B cell (primary cell): ENCODE measurements around the gene EFR3B.

Source experiments
- CTCF ChIP-seq: fragments of 200-600 bp; IDR thresholded peaks from one replicate; pipeline ENCODE4 v1.8.0; 2022; ENCODE audit warnings: antibody characterized with exemption, mild to moderate bottlenecking
- EZH2 ChIP-seq: IDR thresholded peaks from 2 replicates; pipeline ENCODE4 v1.6.1; 2012; ENCODE audit warnings: borderline replicate concordance, low read depth, mild to moderate bottlenecking, moderate library complexity, low read length; ENCODE audit not compliant: insufficient read depth, poor library complexity, severe bottlenecking

GRCh38 chr2:25053041-25053440, 11.2 kb downstream of the EFR3B start:
- TF ChIP-seq EZH2 (no peak), CTCF (no peak)
